Fibroblast of skin of back (primary cell): ENCODE measurements around the gene SSBP2.

ENCODE experiments used
- DNase-seq: peaks from one replicate; pipeline ENCODE4 v3.0.0-alpha.2; 2013

Gene SSBP2

DNA sequence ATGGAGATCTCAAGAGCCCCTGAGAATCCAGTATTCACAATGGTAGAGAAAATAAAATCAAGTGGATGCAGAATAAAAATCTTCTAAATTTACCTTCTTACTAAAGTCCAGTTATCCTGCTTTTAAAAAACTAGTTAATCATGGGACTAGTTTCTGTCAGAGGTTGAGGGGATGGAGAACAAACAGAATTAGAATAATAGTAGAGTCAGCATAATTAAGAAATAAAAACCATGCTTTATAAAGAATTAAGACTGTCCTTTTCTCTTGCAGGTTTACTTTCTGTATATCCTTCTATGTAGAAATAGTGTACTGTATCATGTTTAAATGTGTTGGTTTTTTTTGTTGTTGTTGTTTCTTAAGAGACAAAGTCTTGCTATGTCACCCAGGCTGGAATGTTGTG, 380.0 kb downstream of the SSBP2 start:
- no peak for DNase-seq

DNA sequence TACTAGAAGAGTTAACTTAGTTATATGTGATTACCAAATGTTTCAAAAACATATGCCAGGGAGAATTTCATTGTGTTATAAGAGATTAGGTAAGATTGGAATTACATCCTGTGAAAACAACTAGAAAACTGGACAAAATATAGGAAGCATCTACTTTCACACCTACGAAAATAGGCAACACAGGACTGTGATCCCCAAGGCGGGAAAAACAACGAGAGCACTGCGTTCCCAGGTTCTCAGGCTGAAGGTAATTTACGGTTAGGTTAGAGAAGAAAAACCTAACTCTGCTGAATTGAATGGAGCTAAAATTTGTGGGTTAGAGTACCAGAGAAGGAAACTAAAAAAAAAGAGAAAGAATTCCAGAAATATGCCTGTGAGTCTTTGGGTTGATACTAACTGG, 385.4 kb downstream of the SSBP2 start:
- DNase-seq = no peak

DNA sequence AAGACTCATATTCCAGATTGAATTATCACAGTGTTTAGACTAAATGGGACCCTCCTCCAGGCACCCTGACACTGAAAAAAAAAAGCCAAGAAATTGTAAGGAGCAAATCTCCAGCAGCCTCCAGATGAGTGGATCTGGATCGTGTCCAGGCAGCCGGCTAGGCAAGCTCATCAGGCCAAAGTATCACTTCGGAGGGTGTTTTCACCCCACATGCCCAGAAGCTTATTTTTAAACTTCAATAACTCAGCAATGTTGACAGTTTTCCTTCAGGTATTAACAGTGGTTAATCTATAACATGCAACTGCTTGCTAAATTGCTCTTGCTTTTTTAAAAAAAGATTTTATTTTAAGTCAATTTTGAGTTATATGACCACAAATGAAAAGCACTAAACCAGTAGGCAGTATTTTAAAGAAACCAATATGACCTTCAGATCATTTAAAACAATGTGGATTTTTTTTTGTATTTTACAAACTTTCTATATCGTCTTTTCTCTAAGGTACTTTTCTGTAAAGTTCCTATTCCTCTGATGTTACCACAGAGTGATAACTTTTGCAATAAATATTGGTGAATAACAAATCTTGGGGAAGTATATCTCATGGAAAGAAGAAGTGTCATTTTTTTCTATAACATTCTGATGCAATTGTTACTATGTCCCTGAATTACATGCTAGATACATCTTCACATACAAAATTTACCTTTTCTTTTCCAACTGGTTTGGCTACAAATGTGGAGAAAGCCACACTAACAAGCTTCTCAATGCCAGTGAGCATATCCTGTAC, 387.6 kb downstream of the SSBP2 start:
- DNase-seq = no peak
